Small intestine (tissue), 16 donors: Measurements from ENCODE around the gene ZNF667. TPM values are rescaled to one million over a fixed set of nuclear protein-coding genes. Genes with fewer than 3 reads are reported as not detected.
A peak's percentile ranks its signal among the peaks of the same experiment; 100 is the strongest.

ENCODE experiments used
- DNase-seq, 2 donors: peaks; one replicate each; pipeline versions ENCODE4 v3.0.0 to v3.0.0-alpha.2; 2013
- FAIRE-seq: peaks from 2 replicates; lab custom pipeline; 2012; peaks lifted over from hg19 to GRCh38; lab: Jason Lieb, UNC
- H3K27ac ChIP-seq, 3 donors: one replicate each; pipeline ENCODE4 v1.5.1; 2013; ENCODE audit warnings: low read length in 2 of 3, mild to moderate bottlenecking in 2 of 3, control low read depth in 1 of 3, inconsistent platforms in 1 of 3, low read depth in 1 of 3, moderate library complexity in 1 of 3
- H3K27me3 ChIP-seq, 3 donors: one replicate each; pipeline ENCODE4 v1.6.1; 2013; ENCODE audit warnings: low read length in 3 of 3, inconsistent platforms in 1 of 3; ENCODE audit not compliant: control insufficient read depth in 3 of 3, insufficient read depth in 3 of 3
- H3K36me3 ChIP-seq, 3 donors: one replicate each; pipeline ENCODE4 v1.6.1; 2013; ENCODE audit warnings: low read length in 3 of 3, inconsistent platforms in 1 of 3, low read depth in 1 of 3, mild to moderate bottlenecking in 1 of 3, moderate library complexity in 1 of 3; ENCODE audit not compliant: control insufficient read depth in 3 of 3, insufficient read depth in 2 of 3
- H3K4me1 ChIP-seq, 3 donors: one replicate each; pipeline ENCODE4 v1.6.1; 2013; ENCODE audit warnings: low read length in 2 of 3, inconsistent platforms in 1 of 3, low read depth in 1 of 3, mild to moderate bottlenecking in 1 of 3, moderate library complexity in 1 of 3; ENCODE audit not compliant: control insufficient read depth in 3 of 3, insufficient read depth in 2 of 3
- H3K4me3 ChIP-seq, 3 donors: one replicate each; pipeline ENCODE4 v1.5.1; 2013; ENCODE audit warnings: low read length in 3 of 3, control low read depth in 1 of 3, inconsistent platforms in 1 of 3, low read depth in 1 of 3, mild to moderate bottlenecking in 1 of 3, moderate library complexity in 1 of 3
- H3K9me3 ChIP-seq, 2 donors: one replicate each; pipeline ENCODE4 v1.6.1; 2013; ENCODE audit warnings: low read depth in 1 of 2, low read length in 1 of 2; ENCODE audit not compliant: control insufficient read depth in 2 of 2, insufficient read depth in 1 of 2
- WGBS, 3 donors: extraction: QIAGEN DNeasy Blood & Tissue Kit; methylation state at CpG; one replicate each; pipeline ENCODE4 v1.1.7; 2013; 5-methylcytosine and 5-hydroxymethylcytosine counted together
- long read RNA-seq, 10 donors: transcript quantifications; one replicate each; lab custom pipeline, GENCODE V29; 2026
- polyA plus RNA-seq, 4 donors: library from polyadenylated mRNA; stranded (reverse) in 3 of 4; unstranded in 1 of 4; fragments of 200-250 nt in 3 of 4; fragments of 120-200 nt in 1 of 4; gene quantifications; one replicate each; pipeline versions ENCODE4 v1.2.1 to v1.2.3, GENCODE V29; 2013
- donor health status: healthy with polysubstance abuse.
- donor health status: control.
- donor health status: control.
- donor health status: Bipolar disorder and iron deficiency.
- donor health status: healthy.

The ZNF667 gene
- polyA plus RNA-seq = 1 to 10 TPM in 1 of 4 donors, under 1 TPM in 1, not detected in 2; 0.73 to 9.5 TPM
- long read RNA-seq, donor 1, partial matches to known transcripts = 0 of 2 reads
- long read RNA-seq, donor 1, other reads (novel, unspliced or antisense) = 0 of 2 reads
- long read RNA-seq, donor 2 = 0 reads
- long read RNA-seq, donor 3, partial matches to known transcripts = 0 of 8 reads
- long read RNA-seq, donor 3, other reads (novel, unspliced or antisense) = 7 of 8 reads
- long read RNA-seq, donor 4 = 0 reads
- long read RNA-seq, donor 5 = 0 reads
- long read RNA-seq, donor 6, partial matches to known transcripts = 5 of 5 reads
- long read RNA-seq, donor 6, other reads (novel, unspliced or antisense) = 0 of 5 reads
- long read RNA-seq, donor 7, partial matches to known transcripts = 79 of 92 reads
- long read RNA-seq, donor 7, other reads (novel, unspliced or antisense) = 11 of 92 reads
- long read RNA-seq, donor 8, partial matches to known transcripts = 0 of 1 reads
- long read RNA-seq, donor 8, other reads (novel, unspliced or antisense) = 0 of 1 reads
- long read RNA-seq, donor 9 = 0 reads
- long read RNA-seq, donor 10, full-length matches to known transcripts = 3 of 49 reads
- long read RNA-seq, donor 10, partial matches to known transcripts = 46 of 49 reads
- long read RNA-seq, donor 10, other reads (novel, unspliced or antisense) = 0 of 49 reads

GRCh38 chr19:56476651-56477428 lies at the start of gene ZNF667:
Gene ZNF667, minus strand, starts transcription at chr19:56477345. Its CDS starts 14,975 bp downstream, at chr19:56462370.
- Histone ChIP-seq H3K36me3 (peaks cover 0 to 5% (median 3%) of the 10 kb centered on the region in 3 donors), H3K9me3 (peaks cover 8 to 56% of the 10 kb centered on the region in 2 donors), H3K27me3 (no peaks in the 10 kb centered on the region), H3K4me1 (no peaks in the 10 kb centered on the region), H3K4me3 (peak within 1 kb of the TSS; percentile 22 to 70 (median 46)), H3K27ac (peak within 1 kb of the TSS in 2 of 3 donors; percentile 66 to 69)
- no peak for FAIRE-seq
- peak in 1 of 2 donors; percentile 59 for DNase-seq
- WGBS, 3 donors = 3 to 32% (median 22%) methylated on average over 54 to 69 of the region's 69 CpGs

- Histone ChIP-seq H3K27ac (no peak overlapping the region), H3K4me1 (no peaks in the 10 kb centered on the region), H3K36me3 (no peaks in the 10 kb centered on the region), H3K9me3 (peaks cover 5 to 58% of the 10 kb centered on the region in 2 donors), H3K4me3 (no peak overlapping the region), H3K27me3 (no peaks in the 10 kb centered on the region)
- WGBS, 3 donors = 85 to 93% (median 87%) methylated on average over 4 of the region's 4 CpGs
- FAIRE-seq (no peak), DNase-seq (no peak)
Observed at GRCh38 chr19:56525214-56525860, 48.2 kb upstream of the ZNF667 start.

GRCh38 chr19:56508290-56508778 lies 31.2 kb upstream of the ZNF667 start:
- Histone ChIP-seq H3K4me3 (peak overlapping the region; percentile 54 to 80 (median 57)), H3K9me3 (peaks cover 0 to 25% of the 10 kb centered on the region in 2 donors), H3K4me1 (peaks cover 0 to 4% (median 0%) of the 10 kb centered on the region in 3 donors), H3K27ac (peak overlapping the region in 2 of 3 donors; percentile 95 to 97), H3K27me3 (no peaks in the 10 kb centered on the region), H3K36me3 (no peaks in the 10 kb centered on the region)
- FAIRE-seq (no peak), DNase-seq (no peak)
- 5 to 7% (median 5%) methylated on average over 17 of the region's 17 CpGs for WGBS, 3 donors

GRCh38 chr19:56507446-56508289 lies 30.5 kb upstream of the ZNF667 start, which contains the start of gene ZNF471:
Gene ZNF471, plus strand, starts transcription at chr19:56507855. Its CDS starts 3,717 bp downstream, at chr19:56511572.
- H3K27me3 ChIP-seq = no peaks in the 10 kb centered on the region
- 4 to 8% (median 5%) methylated on average over 74 of the region's 74 CpGs for WGBS, 3 donors
- FAIRE-seq (no peak), DNase-seq (peak; percentile 87 to 99)
- H3K36me3 ChIP-seq = no peaks in the 10 kb centered on the region
- H3K9me3 ChIP-seq = peaks cover 0 to 29% of the 10 kb centered on the region in 2 donors
- peak within 1 kb of the TSS; percentile 12 to 97 (median 95) for H3K27ac ChIP-seq
- peaks cover 0 to 4% (median 0%) of the 10 kb centered on the region in 3 donors for H3K4me1 ChIP-seq
- H3K4me3 ChIP-seq = peak within 1 kb of the TSS; percentile 54 to 80 (median 57)

GRCh38 chr19:56504581-56504980 lies 27.4 kb upstream of the ZNF667 start:
- Histone ChIP-seq H3K9me3 (peaks cover 0 to 30% of the 10 kb centered on the region in 2 donors), H3K27me3 (no peaks in the 10 kb centered on the region), H3K27ac (no peak overlapping the region), H3K36me3 (peaks cover 0 to 2% (median 0%) of the 10 kb centered on the region in 3 donors), H3K4me1 (peaks cover 0 to 4% (median 0%) of the 10 kb centered on the region in 3 donors), H3K4me3 (no peak overlapping the region)
- 84 to 93% (median 90%) methylated on average over 2 of the region's 2 CpGs for WGBS, 3 donors
- no peak for FAIRE-seq
- DNase-seq = no peak

- H3K9me3 ChIP-seq = peaks cover 0 to 46% of the 10 kb centered on the region in 2 donors
- no peak overlapping the region for H3K4me3 ChIP-seq
- H3K27ac ChIP-seq = no peak overlapping the region
- H3K4me1 ChIP-seq = no peaks in the 10 kb centered on the region
- H3K36me3 ChIP-seq = peaks cover 0 to 2% (median 0%) of the 10 kb centered on the region in 3 donors
- 80 to 89% (median 88%) methylated on average over 3 of the region's 3 CpGs for WGBS, 3 donors
- DNase-seq (no peak), FAIRE-seq (no peak)
- H3K27me3 ChIP-seq = no peaks in the 10 kb centered on the region
Observed at GRCh38 chr19:56491399-56491798, 14.3 kb upstream of the ZNF667 start.
